K562 (cell line): ENCODE data around the gene TRIM14.

Source experiments
- MYC ChIP-seq, 2 experiments: fragments of 250-450 bp in 1 of 2; sonication (Bioruptor Pico) in 1 of 2; IDR thresholded peaks; 2 replicates each; pipeline versions ENCODE4 v1.5.1 to v1.6.1; 2012 to 2021; ENCODE audit warnings: low read depth in 2 of 2, borderline replicate concordance in 1 of 2, improper control_type of control experiment in 1 of 2, low read length in 1 of 2, mild to moderate bottlenecking in 1 of 2, moderate library complexity in 1 of 2
- POLR2A ChIP-seq: fragments of 450-650 bp; conservative IDR thresholded peaks from 2 replicates; pipeline ENCODE4 v1.6.1; 2016
- SPI1 ChIP-seq: IDR thresholded peaks from 2 replicates; pipeline ENCODE4 v1.6.1; 2011; ENCODE audit warnings: low read depth, low read length, control low read depth, borderline replicate concordance

DNA sequence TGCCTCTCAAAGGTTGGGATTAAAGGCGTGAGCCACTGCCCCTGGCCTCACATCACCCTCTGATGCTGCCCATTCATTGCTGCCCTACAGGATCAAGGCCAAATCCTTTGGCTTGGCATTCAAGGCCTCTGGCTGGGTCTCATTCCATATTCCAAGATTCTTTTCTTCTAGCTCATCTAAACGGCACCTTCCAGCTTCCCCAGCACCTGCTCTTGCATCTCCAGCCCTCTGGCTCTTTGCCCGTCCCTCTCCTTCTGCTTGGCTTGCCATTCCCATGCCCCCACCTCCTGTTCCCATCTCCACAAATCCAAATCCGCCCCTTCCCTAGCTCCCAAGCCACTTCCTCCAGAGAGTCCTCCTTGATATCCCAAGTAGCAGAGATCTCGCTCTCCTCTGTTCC is 40.3 kb upstream of the TRIM14 start:
- TF ChIP-seq MYC (IDR thresholded peaks at IDR 0.05; ENCODE audit: low read depth, low read length) = no peak
- no peak for TF ChIP-seq MYC (CRISPR knock-in tag; IDR thresholded peaks at IDR 0.05; ENCODE audit: borderline replicate concordance, low read depth)
- no peak for TF ChIP-seq SPI1
- TF ChIP-seq POLR2A = no peak
